Measurements from ENCODE around the gene STK17B. TPM values are rescaled to one million over a fixed set of nuclear protein-coding genes. Genes with fewer than 3 reads are reported as not detected.

Gene STK17B
- total and polyA plus RNA-seq, 9 of the 15 experiments (the other 6 are each of a cell fraction or from before 2014, with no cell fraction given), result 2.3 to 17.7 (median 8.5) TPM

DNA sequence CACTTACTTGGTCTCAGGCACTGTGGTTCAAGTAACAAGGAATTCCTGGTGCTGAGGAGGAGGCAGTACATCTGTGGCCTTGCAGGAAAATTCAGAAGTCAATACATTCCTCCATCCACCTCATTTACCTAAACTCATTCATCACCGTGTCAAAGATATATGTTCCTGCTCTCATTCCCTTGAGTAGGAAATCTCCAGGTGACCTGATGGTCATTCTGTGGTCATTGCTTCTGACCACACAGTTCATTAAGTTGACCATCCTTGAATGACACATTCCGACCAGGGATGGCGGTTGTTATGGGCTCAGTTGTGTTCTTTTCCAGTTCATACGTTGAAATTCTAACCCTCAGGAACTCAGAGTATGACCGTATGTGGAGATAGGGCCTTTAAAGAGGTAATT lies 2.1 kb upstream of the STK17B start:
- ATAC-seq (no peak), FAIRE-seq (peak; percentile 6), DNase-seq (ENCODE audit: extremely low read depth in 1 of 4, low spot score in 3 of 4) (no peak)
- POLR2A ChIA-PET, result no interaction called here
- H3K27me3 ChIP-seq (ENCODE audit: control insufficient read depth in 2 of 2, insufficient read depth in 2 of 2, low read length in 2 of 2), result no peaks in the 10 kb centered on the region
- H3K36me3 ChIP-seq (ENCODE audit: control insufficient read depth, insufficient read depth, low read length), result no peaks in the 10 kb centered on the region
- no TSS peak for BruUV-seq (replicated peaks)
- CTCF ChIA-PET (ENCODE audit: low intra/inter-chr PET ratio), result no interaction called here
- peaks cover 12 to 38% of the 10 kb centered on the region in 2 experiments; a peak in 4 of 5 replicates for H3K4me1 ChIP-seq (replicated peaks in 1 of 2; ENCODE audit: control insufficient read depth in 2 of 2, insufficient read depth in 2 of 2, low read length in 2 of 2)
- 8% methylated on average over 5 of the region's 5 CpGs for WGBS (ENCODE audit: insufficient coverage, low coverage, missing lambda C conversion rate)
- H3K9ac ChIP-seq (ENCODE audit: insufficient read depth in 1 of 2, low read depth in 2 of 2, low read length in 2 of 2), result no peak overlapping the region
- no peaks in the 10 kb centered on the region for H3K9me1 ChIP-seq (ENCODE audit: control insufficient read depth, insufficient read depth, low read length)
- H3K27ac ChIP-seq (ENCODE audit: extremely low read depth, low read depth, low read length), result no peak overlapping the region
- in situ Hi-C loops (cut with MboI), result no loop called here
- H2AFZ ChIP-seq (ENCODE audit: low read depth, low read length), result peak overlapping the region; percentile 58; the same call in 1 of the 2 replicates
- H3K9me3 ChIP-seq (replicated peaks; ENCODE audit: control insufficient read depth, insufficient read depth, low read depth, low read length), result no peaks in the 10 kb centered on the region
- intact Hi-C loops (cut with micrococcal nuclease), result loop anchor here (5.0 kb wide), 1 partner anchor 104 kb away; no protein-coding TSS in a partner anchor
- H3K4me3 ChIP-seq, result no peak overlapping the region
- H3K79me2 ChIP-seq (ENCODE audit: control insufficient read depth, insufficient read depth, low read length), result peaks cover 26% of the 10 kb centered on the region
- no peak for TF ChIP-seq ZNF436 (CRISPR knock-in tag; IDR thresholded peaks at IDR 0.05)
- TF ChIP-seq SPI1 (IDR thresholded peaks at IDR 0.05; ENCODE audit: borderline replicate concordance, low read depth, low read length), result no peak
- no peak for TF ChIP-seq ZNF282 (CRISPR knock-in tag; IDR thresholded peaks at IDR 0.05)
- TF ChIP-seq HNRNPH1 (optimal IDR thresholded peaks at IDR 0.05; ENCODE audit: low read depth, low read length), result no peak
- no peak for TF ChIP-seq ZNF76 (CRISPR knock-in tag; IDR thresholded peaks at IDR 0.05; ENCODE audit: borderline replicate concordance)
- TF ChIP-seq ZNF75A (CRISPR knock-in tag; IDR thresholded peaks at IDR 0.05), result no peak
- no peak for TF ChIP-seq FOS (IDR thresholded peaks at IDR 0.05; ENCODE audit: extremely low read depth, insufficient read length)
- TF ChIP-seq SMARCE1 (IDR thresholded peaks at IDR 0.05), result no peak
- TF ChIP-seq ZNF431 (CRISPR knock-in tag; IDR thresholded peaks at IDR 0.05), result no peak
- no peak overlapping the region for H3K4me2 ChIP-seq (ENCODE audit: insufficient read depth, low read length)
- H4K20me1 ChIP-seq (replicated peaks; ENCODE audit: control insufficient read depth, insufficient read depth, low read length), result no peaks in the 10 kb centered on the region
